Stimulated activated memory B cell treated with anti-CD40 and anti-IgM and Interleukin-4, amounts not matched to agents 10 μg/mL and 1 μg/mL and 100 μg/mL, for 72 hours (primary cell): Measurements from ENCODE around the gene NCKAP5L.
"Not testable (repeated sequence)": the region's sequence is repeated elsewhere in the genome, so short reads cannot be mapped to it uniquely, and the experiment has no call there.

Experiments used
- ATAC-seq: fragments of 150-1000 bp; cut with Tn5 transposase; 2 replicates; pipeline ENCODE4 v1.10.0; 2021
- H3K27ac Mint-ChIP-seq: one replicate; pipeline ENCODE4 v1.8.0; 2022; ENCODE audit warnings: mild to moderate bottlenecking, mixed read lengths
- H3K27me3 Mint-ChIP-seq: one replicate; pipeline ENCODE4 v1.8.0; 2022; ENCODE audit warnings: mixed read lengths
- H3K36me3 Mint-ChIP-seq: one replicate; pipeline ENCODE4 v1.8.0; 2022; ENCODE audit warnings: mixed read lengths
- H3K4me1 Mint-ChIP-seq: one replicate; pipeline ENCODE4 v1.8.0; 2022; ENCODE audit warnings: mixed read lengths
- H3K4me3 Mint-ChIP-seq: one replicate; pipeline ENCODE4 v1.8.0; 2022; ENCODE audit warnings: mild to moderate bottlenecking, moderate library complexity, mixed read lengths
- H3K9me3 Mint-ChIP-seq: one replicate; pipeline ENCODE4 v1.8.0; 2022; ENCODE audit warnings: mixed read lengths

Gene NCKAP5L

GRCh38 chr12:49868952-49869815 lies 41.0 kb upstream of the NCKAP5L start:
- Mint-ChIP-seq H3K9me3 (no peaks in the 10 kb centered on the region), H3K4me1 (peaks cover 10% of the 10 kb centered on the region), H3K27ac (no peak overlapping the region), H3K27me3 (peaks cover 19% of the 10 kb centered on the region), H3K36me3 (no peaks in the 10 kb centered on the region), H3K4me3 (no peak overlapping the region)
- no peak for ATAC-seq

GRCh38 chr12:49868449-49868848 lies 40.2 kb upstream of the NCKAP5L start:
- H3K36me3 Mint-ChIP-seq: no peaks in the 10 kb centered on the region
- peaks cover 26% of the 10 kb centered on the region for H3K27me3 Mint-ChIP-seq
- no peak overlapping the region for H3K27ac Mint-ChIP-seq
- H3K9me3 Mint-ChIP-seq: no peaks in the 10 kb centered on the region
- no peak for ATAC-seq
- H3K4me3 Mint-ChIP-seq: no peak overlapping the region
- peaks cover 10% of the 10 kb centered on the region for H3K4me1 Mint-ChIP-seq

GRCh38 chr12:49867570-49868341 lies 39.5 kb upstream of the NCKAP5L start:
- Mint-ChIP-seq H3K27me3 (peaks cover 26% of the 10 kb centered on the region), H3K9me3 (no peaks in the 10 kb centered on the region), H3K4me3 (no peak overlapping the region), H3K27ac (no peak overlapping the region), H3K36me3 (no peaks in the 10 kb centered on the region), H3K4me1 (peaks cover 10% of the 10 kb centered on the region)
- no peak for ATAC-seq

GRCh38 chr12:49866859-49867569 lies 38.8 kb upstream of the NCKAP5L start:
- peaks cover 10% of the 10 kb centered on the region for H3K4me1 Mint-ChIP-seq
- no peak overlapping the region for H3K27ac Mint-ChIP-seq
- no peaks in the 10 kb centered on the region for H3K36me3 Mint-ChIP-seq

GRCh38 chr12:49865782-49866135 lies 37.5 kb upstream of the NCKAP5L start:
- Mint-ChIP-seq H3K36me3 (no peaks in the 10 kb centered on the region), H3K4me3 (no peak overlapping the region), H3K9me3 (no peaks in the 10 kb centered on the region), H3K27me3 (peaks cover 26% of the 10 kb centered on the region), H3K4me1 (peaks cover 10% of the 10 kb centered on the region), H3K27ac (no peak overlapping the region)
- no peak for ATAC-seq

More at GRCh38 chr12:49866859-49867569, 38.8 kb upstream of the NCKAP5L start:
- Mint-ChIP-seq H3K9me3 (no peaks in the 10 kb centered on the region), H3K27me3 (peaks cover 26% of the 10 kb centered on the region), H3K4me3 (no peak overlapping the region)
- peak; percentile 66 for ATAC-seq

GRCh38 chr12:49865109-49865781 lies 37.0 kb upstream of the NCKAP5L start:
- Mint-ChIP-seq H3K9me3 (no peaks in the 10 kb centered on the region), H3K27me3 (peaks cover 26% of the 10 kb centered on the region), H3K4me1 (peaks cover 10% of the 10 kb centered on the region), H3K36me3 (no peaks in the 10 kb centered on the region), H3K27ac (no peak overlapping the region), H3K4me3 (no peak overlapping the region)
- ATAC-seq: no peak

GRCh38 chr12:49864798-49865090 lies 36.5 kb upstream of the NCKAP5L start:
- H3K4me1 Mint-ChIP-seq: peaks cover 10% of the 10 kb centered on the region
- no peaks in the 10 kb centered on the region for H3K36me3 Mint-ChIP-seq
- no peaks in the 10 kb centered on the region for H3K9me3 Mint-ChIP-seq
- peaks cover 26% of the 10 kb centered on the region for H3K27me3 Mint-ChIP-seq
- no peak overlapping the region for H3K4me3 Mint-ChIP-seq
- ATAC-seq: no peak
- no peak overlapping the region for H3K27ac Mint-ChIP-seq

GRCh38 chr12:49863946-49864797 lies 36.0 kb upstream of the NCKAP5L start:
- ATAC-seq: no peak
- Mint-ChIP-seq H3K4me3 (no peak overlapping the region), H3K27me3 (peaks cover 26% of the 10 kb centered on the region), H3K27ac (no peak overlapping the region), H3K4me1 (peaks cover 10% of the 10 kb centered on the region), H3K36me3 (no peaks in the 10 kb centered on the region), H3K9me3 (no peaks in the 10 kb centered on the region)

GRCh38 chr12:49860921-49861320 lies 32.7 kb upstream of the NCKAP5L start:
- not testable (repeated sequence) for ATAC-seq, H3K4me3 Mint-ChIP-seq
- H3K27me3 Mint-ChIP-seq: peaks cover 34% of the 10 kb centered on the region

GRCh38 chr12:49855890-49856289 lies 27.7 kb upstream of the NCKAP5L start:
- H3K4me1 Mint-ChIP-seq, H3K9me3 Mint-ChIP-seq, H3K36me3 Mint-ChIP-seq, H3K27ac Mint-ChIP-seq, ATAC-seq, H3K4me3 Mint-ChIP-seq: not testable (repeated sequence)
- H3K27me3 Mint-ChIP-seq: peaks cover 26% of the 10 kb centered on the region

More at GRCh38 chr12:49860921-49861320, 32.7 kb upstream of the NCKAP5L start:
- not testable (repeated sequence) for H3K27ac Mint-ChIP-seq, H3K9me3 Mint-ChIP-seq, H3K36me3 Mint-ChIP-seq, H3K4me1 Mint-ChIP-seq

- Mint-ChIP-seq H3K27me3 (peaks cover 26% of the 10 kb centered on the region), H3K9me3 (no peaks in the 10 kb centered on the region), H3K36me3 (no peaks in the 10 kb centered on the region), H3K4me3 (no peak overlapping the region), H3K4me1 (no peaks in the 10 kb centered on the region), H3K27ac (no peak overlapping the region)
- ATAC-seq: no peak
Observed at GRCh38 chr12:49854976-49855375, 26.8 kb upstream of the NCKAP5L start.

- Mint-ChIP-seq H3K4me1 (no peaks in the 10 kb centered on the region), H3K27me3 (peaks cover 33% of the 10 kb centered on the region)
- ATAC-seq: no peak
Observed at GRCh38 chr12:49853671-49854070, 25.5 kb upstream of the NCKAP5L start.

GRCh38 chr12:49847161-49847560 lies 18.9 kb upstream of the NCKAP5L start:
- no peak overlapping the region for H3K27ac Mint-ChIP-seq

More at GRCh38 chr12:49853671-49854070, 25.5 kb upstream of the NCKAP5L start:
- no peaks in the 10 kb centered on the region for H3K36me3 Mint-ChIP-seq
- no peaks in the 10 kb centered on the region for H3K9me3 Mint-ChIP-seq
- no peak overlapping the region for H3K27ac Mint-ChIP-seq
- no peak overlapping the region for H3K4me3 Mint-ChIP-seq

GRCh38 chr12:49846032-49846431 lies 17.8 kb upstream of the NCKAP5L start:
- Mint-ChIP-seq H3K36me3 (no peaks in the 10 kb centered on the region), H3K27me3 (peaks cover 11% of the 10 kb centered on the region), H3K9me3 (no peaks in the 10 kb centered on the region), H3K27ac (no peak overlapping the region), H3K4me1 (peaks cover 28% of the 10 kb centered on the region), H3K4me3 (no peak overlapping the region)
- no peak for ATAC-seq

More at GRCh38 chr12:49847161-49847560, 18.9 kb upstream of the NCKAP5L start:
- peaks cover 17% of the 10 kb centered on the region for H3K4me1 Mint-ChIP-seq
- H3K36me3 Mint-ChIP-seq: no peaks in the 10 kb centered on the region
- H3K27me3 Mint-ChIP-seq: peaks cover 12% of the 10 kb centered on the region
- H3K4me3 Mint-ChIP-seq: no peak overlapping the region
- H3K9me3 Mint-ChIP-seq: no peaks in the 10 kb centered on the region
- ATAC-seq: no peak
